ENCODE results near the gene ZBTB7A. TPM values are rescaled to one million over a fixed set of nuclear protein-coding genes. Genes with fewer than 3 reads are reported as not detected.
A peak's percentile ranks its signal among the peaks of the same experiment; 100 is the strongest.
"Not testable (repeated sequence)": the region's sequence is repeated elsewhere in the genome, so short reads cannot be mapped to it uniquely, and the experiment has no call there.

Gene ZBTB7A
- total RNA-seq, 2 donors from 2014 or later = 77.1 to 87.3 TPM

DNA sequence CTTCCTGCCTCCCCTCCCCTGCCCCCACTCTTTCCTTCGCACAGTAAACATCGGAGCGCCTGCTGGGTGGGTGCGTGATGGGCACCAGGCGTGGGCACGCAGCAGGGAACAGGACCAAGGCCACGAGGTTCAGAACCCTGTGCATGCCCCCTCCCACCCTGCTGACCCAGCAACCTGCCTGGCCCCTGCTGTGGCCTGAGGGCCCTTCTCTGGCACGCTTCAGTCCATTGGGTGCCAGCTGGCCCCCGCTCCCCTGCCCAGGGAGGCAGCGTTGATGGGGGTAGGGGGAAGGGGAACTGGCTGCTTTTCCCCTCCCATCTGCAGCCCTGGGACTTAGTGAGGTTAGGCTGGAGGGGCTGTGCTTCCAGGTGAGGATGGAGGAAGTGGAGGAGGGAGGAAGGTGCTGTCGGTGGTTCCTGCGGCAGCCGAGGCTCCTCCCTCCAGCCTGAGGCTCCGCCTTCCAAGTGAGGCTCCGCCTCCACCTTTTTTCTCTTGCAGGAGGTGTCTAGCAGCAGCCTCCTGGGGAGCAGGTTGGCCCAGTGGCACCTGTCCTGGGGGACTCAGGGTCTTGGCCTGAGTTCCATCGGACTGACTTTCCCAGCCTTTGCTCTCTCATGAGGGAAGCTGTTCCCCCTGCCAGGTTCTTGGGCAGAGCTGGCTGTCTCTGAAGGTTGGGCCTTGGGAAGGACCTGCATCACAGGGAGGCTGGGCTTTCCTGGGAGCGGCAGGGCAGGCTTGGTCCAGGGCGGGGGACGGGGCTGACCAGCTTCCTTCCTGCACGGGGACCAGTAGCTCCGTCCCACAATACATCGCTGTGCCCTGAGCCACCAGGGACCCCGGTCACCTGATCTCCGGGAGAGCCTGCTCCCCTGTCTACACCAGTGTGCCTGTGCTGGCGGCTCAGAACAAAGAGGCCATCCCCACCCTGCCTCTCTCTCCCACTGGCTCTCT, 51.9 kb downstream of the ZBTB7A start:
- Histone ChIP-seq H3K36me3 (peaks cover 3 to 9% of the 10 kb centered on the region in 2 donors), H3K4me1 (replicated peaks) (peaks cover 26% of the 10 kb centered on the region), H3K9me3 (no peaks in the 10 kb centered on the region), H3K4me3 (no peak overlapping the region), H3K27me3 (replicated peaks; ENCODE audit: insufficient read depth) (no peaks in the 10 kb centered on the region), H3K27ac (peak overlapping the region; percentile 37 to 72)
- no peak for DNase-seq (ENCODE audit: low spot score)
- 49% methylated on average over 20 of the region's 25 CpGs for WGBS
- TF ChIP-seq POLR2A (IDR thresholded peaks at IDR 0.05) = no peak
- TF ChIP-seq, protein P1, sequence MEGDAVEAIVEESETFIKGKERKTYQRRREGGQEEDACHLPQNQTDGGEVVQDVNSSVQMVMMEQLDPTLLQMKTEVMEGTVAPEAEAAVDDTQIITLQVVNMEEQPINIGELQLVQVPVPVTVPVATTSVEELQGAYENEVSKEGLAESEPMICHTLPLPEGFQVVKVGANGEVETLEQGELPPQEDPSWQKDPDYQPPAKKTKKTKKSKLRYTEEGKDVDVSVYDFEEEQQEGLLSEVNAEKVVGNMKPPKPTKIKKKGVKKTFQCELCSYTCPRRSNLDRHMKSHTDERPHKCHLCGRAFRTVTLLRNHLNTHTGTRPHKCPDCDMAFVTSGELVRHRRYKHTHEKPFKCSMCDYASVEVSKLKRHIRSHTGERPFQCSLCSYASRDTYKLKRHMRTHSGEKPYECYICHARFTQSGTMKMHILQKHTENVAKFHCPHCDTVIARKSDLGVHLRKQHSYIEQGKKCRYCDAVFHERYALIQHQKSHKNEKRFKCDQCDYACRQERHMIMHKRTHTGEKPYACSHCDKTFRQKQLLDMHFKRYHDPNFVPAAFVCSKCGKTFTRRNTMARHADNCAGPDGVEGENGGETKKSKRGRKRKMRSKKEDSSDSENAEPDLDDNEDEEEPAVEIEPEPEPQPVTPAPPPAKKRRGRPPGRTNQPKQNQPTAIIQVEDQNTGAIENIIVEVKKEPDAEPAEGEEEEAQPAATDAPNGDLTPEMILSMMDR (IDR thresholded peaks at IDR 0.05) = no peak
- TF ChIP-seq POLR2AphosphoS5 (IDR thresholded peaks at IDR 0.05) = no peak
- intact Hi-C loops (cut with DNase I) = loop anchor here (1.0 kb wide), 1 partner anchor 47 kb away; no protein-coding TSS in a partner anchor

DNA sequence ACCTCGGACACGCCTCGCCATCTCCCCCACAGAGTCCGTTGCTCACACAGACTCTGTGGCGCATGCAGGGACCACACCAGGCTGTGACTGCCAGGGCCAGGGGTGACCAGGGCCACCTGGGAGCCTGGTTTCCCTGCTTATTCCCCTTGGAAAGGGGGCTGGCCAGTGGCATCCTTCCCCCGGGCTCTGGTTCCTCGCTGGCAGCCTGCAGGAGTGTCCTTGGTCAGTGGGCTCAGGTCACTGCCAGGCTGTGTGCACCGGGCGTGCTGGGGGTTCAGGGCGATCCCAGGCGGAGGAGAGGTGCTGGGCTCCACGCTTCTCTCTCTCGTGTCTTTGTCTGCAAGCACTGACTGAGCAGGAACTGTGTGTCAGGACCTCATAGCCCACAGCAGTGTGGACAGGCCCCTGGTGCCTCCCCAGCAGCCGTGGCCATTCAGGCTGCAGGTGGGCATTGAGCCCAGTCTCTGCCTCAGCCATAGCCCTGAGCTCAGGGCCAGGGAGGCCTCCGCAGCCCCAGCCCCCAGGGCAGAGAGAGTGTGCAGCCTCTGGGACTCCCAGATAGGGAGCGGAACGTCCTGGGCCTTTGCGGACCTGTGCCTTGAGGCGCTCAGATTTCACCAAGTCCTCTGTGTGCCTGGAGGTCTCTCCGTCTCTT, 52.7 kb downstream of the ZBTB7A start:
- peaks cover 34% of the 10 kb centered on the region for H3K4me1 ChIP-seq (replicated peaks)
- no peaks in the 10 kb centered on the region for H3K9me3 ChIP-seq
- 68% methylated on average over 20 of the region's 20 CpGs for WGBS
- no peak overlapping the region for H3K4me3 ChIP-seq
- peak overlapping the region in 1 of 2 donors; percentile 72 for H3K27ac ChIP-seq
- no peaks in the 10 kb centered on the region for H3K27me3 ChIP-seq (replicated peaks; ENCODE audit: insufficient read depth)
- H3K36me3 ChIP-seq = peaks cover 3 to 9% of the 10 kb centered on the region in 2 donors
- TF ChIP-seq POLR2A (IDR thresholded peaks at IDR 0.05) = no peak
- TF ChIP-seq, protein P1 (IDR thresholded peaks at IDR 0.05) = no peak
- no peak for TF ChIP-seq POLR2AphosphoS5 (IDR thresholded peaks at IDR 0.05)
- DNase-seq (ENCODE audit: low spot score) = no peak
- intact Hi-C loops (cut with DNase I) = no loop called here

DNA sequence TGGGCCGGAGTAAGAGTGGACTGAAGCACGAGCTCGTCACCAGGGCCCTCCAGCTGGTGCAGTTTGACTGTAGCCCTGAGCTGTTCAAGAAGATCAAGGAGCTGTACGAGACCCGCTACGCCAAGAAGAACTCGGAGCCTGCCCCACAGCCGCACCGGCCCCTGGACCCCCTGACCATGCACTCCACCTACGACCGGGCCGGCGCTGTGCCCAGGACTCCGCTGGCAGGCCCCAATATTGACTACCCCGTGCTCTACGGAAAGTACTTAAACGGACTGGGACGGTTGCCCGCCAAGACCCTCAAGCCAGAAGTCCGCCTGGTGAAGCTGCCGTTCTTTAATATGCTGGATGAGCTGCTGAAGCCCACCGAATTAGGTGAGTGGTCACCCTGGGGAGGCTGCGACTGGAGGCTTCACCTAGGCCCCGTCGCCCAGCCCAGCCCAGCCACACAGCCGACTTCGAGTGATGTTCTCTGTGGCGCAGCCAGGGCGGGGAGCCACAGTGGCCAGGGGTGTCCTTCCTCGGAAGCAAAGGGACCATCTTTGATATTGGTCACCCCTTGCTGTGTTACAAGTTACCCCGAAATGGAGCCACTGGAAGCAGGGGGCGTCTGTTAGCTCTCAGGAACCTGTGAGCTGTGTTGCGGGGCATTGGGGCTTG, 53.6 kb downstream of the ZBTB7A start:
- intact Hi-C loops (cut with DNase I) = no loop called here
- Histone ChIP-seq H3K9me3 (no peaks in the 10 kb centered on the region), H3K36me3 (peaks cover 3 to 9% of the 10 kb centered on the region in 2 donors), H3K4me1 (replicated peaks) (peaks cover 38% of the 10 kb centered on the region), H3K27me3 (replicated peaks; ENCODE audit: insufficient read depth) (no peaks in the 10 kb centered on the region), H3K27ac (peak overlapping the region in 1 of 2 donors; percentile 78), H3K4me3 (no peak overlapping the region)
- TF ChIP-seq POLR2AphosphoS5 (IDR thresholded peaks at IDR 0.05) = no peak
- no peak for TF ChIP-seq POLR2A (IDR thresholded peaks at IDR 0.05)
- TF ChIP-seq, protein P1 (IDR thresholded peaks at IDR 0.05) = no peak
- 92% methylated on average over 33 of the region's 33 CpGs for whole genome bisulfite sequencing
- DNase-seq (ENCODE audit: low spot score) = no peak

DNA sequence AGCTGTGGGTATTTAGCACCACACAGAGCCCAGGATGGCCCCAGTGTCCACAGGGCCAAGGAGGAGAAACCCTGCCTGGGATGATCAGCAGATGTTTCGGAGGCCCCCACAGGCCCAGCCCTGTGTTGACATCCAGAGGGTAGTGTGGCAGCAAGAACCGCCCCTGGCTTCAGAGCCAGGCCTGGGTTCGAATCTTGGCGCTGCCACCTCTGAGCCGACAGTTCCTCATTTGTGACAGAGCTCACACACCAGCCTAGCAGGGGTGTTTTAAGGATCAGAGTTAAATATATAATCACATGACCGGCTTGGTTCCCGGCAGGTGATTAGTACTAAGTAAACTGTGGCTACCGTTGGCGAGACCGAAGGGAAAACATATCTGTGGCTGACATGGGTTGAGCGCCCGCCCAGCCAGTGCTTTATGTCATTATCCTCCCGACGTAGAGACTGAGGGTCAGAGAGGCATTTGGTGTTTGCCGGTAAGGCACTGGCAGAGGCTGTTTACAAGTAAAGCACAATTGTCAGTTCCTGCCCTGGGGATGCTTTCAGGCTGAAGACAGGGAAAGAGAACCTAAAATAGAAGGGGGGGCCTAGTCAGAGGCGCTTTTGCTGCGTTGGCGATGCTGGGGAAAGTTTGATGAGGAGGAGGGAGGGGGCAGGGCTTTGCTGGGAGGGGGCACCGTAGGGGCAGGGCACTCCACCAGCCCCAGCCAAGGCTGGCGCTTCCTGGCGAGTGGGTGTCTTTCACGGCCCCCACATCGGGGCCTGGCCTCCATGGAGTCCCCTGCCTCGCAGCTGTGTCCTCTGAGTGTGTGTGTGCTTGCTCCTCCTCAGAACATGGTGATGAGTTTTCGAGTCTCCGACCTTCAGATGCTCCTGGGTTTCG, 54.4 kb downstream of the ZBTB7A start:
- intact Hi-C loops (cut with DNase I) = no loop called here
- no peak overlapping the region for H3K4me3 ChIP-seq
- H3K36me3 ChIP-seq = peaks cover 3 to 9% of the 10 kb centered on the region in 2 donors
- H3K9me3 ChIP-seq = no peaks in the 10 kb centered on the region
- peaks cover 38% of the 10 kb centered on the region for H3K4me1 ChIP-seq (replicated peaks)
- peak; percentile 78 for DNase-seq (ENCODE audit: low spot score)
- TF ChIP-seq POLR2AphosphoS5 (IDR thresholded peaks at IDR 0.05) (peak; percentile 87), POLR2A (IDR thresholded peaks at IDR 0.05) (no peak)
- TF ChIP-seq, protein P1 (IDR thresholded peaks at IDR 0.05) = no peak
- WGBS = 73% methylated on average over 27 of the region's 27 CpGs
- peak overlapping the region; percentile 67 to 78 for H3K27ac ChIP-seq
- no peaks in the 10 kb centered on the region for H3K27me3 ChIP-seq (replicated peaks; ENCODE audit: insufficient read depth)

DNA sequence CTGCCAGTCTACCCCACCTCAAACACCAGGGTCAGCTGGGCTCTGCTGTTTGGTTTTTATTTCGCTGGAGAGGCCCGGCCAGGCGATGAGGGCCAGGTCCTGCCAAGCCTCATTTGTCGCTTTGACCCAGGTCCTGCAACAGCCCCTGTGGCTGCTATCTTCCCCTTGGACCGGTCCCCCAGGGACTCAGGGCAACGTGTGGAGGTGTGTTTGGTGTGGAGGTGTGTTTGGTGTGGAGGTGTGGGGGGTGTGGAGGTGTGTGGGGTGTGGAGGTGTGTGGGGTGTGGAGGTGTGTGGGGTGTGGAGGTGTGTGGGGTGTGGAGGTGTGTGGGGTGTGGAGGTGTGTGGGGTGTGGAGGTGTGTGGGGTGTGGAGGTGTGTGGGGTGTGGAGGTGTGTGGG, 55.3 kb downstream of the ZBTB7A start:
- H3K27me3 ChIP-seq (replicated peaks; ENCODE audit: insufficient read depth); H3K27ac ChIP-seq; DNase-seq (ENCODE audit: low spot score); intact Hi-C loops (cut with DNase I); H3K4me3 ChIP-seq; H3K36me3 ChIP-seq; H3K9me3 ChIP-seq: not testable (repeated sequence)
- WGBS = 54% methylated on average over 6 of the region's 6 CpGs
- peaks cover 38% of the 10 kb centered on the region for H3K4me1 ChIP-seq (replicated peaks)
